ENCODE measurements around the gene TPCN1.

Gene TPCN1

DNA sequence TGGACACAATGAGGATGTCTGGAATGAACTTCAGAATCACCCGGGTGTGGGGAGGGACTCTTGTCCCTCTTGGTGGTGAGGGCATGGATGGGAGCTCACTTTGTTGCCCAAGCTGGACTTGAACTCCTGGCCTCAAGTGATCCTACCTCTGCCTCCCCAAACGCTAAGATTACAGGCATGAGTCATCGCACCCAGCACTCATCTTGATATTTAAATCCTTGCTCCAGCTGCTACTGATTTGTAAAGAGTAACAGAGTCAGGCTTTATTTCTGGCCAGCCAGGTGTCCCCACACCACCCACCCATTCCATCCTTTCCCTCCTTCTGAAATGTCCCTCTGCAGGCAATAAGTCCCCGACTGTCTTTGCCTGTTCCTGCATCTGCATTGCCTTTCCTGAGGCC, 40.9 kb upstream of the TPCN1 start:
- no peak for DNase-seq (ENCODE audit: low read depth)
- H3K4me3 ChIP-seq (replicated peaks; ENCODE audit: low read depth, low read length), result no peak overlapping the region
- TF ChIP-seq, protein P1, sequence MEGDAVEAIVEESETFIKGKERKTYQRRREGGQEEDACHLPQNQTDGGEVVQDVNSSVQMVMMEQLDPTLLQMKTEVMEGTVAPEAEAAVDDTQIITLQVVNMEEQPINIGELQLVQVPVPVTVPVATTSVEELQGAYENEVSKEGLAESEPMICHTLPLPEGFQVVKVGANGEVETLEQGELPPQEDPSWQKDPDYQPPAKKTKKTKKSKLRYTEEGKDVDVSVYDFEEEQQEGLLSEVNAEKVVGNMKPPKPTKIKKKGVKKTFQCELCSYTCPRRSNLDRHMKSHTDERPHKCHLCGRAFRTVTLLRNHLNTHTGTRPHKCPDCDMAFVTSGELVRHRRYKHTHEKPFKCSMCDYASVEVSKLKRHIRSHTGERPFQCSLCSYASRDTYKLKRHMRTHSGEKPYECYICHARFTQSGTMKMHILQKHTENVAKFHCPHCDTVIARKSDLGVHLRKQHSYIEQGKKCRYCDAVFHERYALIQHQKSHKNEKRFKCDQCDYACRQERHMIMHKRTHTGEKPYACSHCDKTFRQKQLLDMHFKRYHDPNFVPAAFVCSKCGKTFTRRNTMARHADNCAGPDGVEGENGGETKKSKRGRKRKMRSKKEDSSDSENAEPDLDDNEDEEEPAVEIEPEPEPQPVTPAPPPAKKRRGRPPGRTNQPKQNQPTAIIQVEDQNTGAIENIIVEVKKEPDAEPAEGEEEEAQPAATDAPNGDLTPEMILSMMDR (IDR thresholded peaks at IDR 0.05; ENCODE audit: low read length, missing control alignments), result no peak

DNA sequence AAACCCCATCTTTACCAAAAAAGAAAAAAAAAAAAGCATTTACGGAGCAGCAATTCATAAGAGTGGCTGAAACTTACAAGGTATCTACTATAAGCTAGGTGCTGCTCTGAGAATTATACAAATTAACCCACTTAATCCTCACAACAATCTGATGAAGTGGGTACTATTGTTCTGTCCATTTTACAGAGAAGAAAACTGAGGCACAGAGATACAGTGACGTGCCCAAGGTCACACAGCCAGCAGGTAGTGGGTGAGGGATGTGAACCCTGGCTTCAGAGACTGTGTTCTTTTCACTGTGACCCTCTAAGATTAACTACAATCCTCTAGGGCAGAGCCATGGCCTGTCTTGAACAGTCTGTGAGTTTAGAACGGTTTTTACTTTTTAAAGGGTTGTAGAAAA, 39.3 kb upstream of the TPCN1 start:
- TF ChIP-seq, protein P1 (IDR thresholded peaks at IDR 0.05; ENCODE audit: low read length, missing control alignments), result no peak
- no peak for DNase-seq (ENCODE audit: low read depth)
- no peak overlapping the region for H3K4me3 ChIP-seq (replicated peaks; ENCODE audit: low read depth, low read length)

DNA sequence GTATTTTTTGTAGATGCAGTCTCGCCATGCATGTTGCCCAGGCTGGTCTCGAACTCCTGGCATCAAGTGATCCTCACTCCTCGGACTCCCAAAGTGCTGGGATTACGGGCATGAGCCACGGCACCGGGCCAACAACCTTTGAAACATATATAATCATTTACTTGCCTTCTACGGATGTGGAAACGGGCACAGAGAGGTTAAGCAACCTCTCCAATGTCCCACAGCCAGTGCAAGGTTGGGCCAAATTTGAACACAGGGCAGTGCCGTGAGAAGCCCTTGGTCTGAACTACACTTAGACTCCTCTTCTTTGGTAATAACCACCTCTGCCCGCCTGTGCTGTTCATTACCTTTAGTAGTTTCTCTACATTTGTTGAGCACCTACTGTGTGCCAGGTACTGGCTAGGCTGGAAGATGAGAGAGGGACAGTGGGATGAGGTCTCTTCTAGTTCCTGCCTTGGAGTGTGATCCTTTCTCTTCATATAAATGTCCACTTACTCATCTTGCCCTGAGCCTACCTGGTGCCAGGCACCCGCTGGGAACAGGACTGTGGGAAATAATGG, 38.2 kb upstream of the TPCN1 start:
- TF ChIP-seq, protein P1 (IDR thresholded peaks at IDR 0.05; ENCODE audit: low read length, missing control alignments), result no peak
- H3K4me3 ChIP-seq (replicated peaks; ENCODE audit: low read depth, low read length), result no peak overlapping the region
- DNase-seq (ENCODE audit: low read depth), result no peak

DNA sequence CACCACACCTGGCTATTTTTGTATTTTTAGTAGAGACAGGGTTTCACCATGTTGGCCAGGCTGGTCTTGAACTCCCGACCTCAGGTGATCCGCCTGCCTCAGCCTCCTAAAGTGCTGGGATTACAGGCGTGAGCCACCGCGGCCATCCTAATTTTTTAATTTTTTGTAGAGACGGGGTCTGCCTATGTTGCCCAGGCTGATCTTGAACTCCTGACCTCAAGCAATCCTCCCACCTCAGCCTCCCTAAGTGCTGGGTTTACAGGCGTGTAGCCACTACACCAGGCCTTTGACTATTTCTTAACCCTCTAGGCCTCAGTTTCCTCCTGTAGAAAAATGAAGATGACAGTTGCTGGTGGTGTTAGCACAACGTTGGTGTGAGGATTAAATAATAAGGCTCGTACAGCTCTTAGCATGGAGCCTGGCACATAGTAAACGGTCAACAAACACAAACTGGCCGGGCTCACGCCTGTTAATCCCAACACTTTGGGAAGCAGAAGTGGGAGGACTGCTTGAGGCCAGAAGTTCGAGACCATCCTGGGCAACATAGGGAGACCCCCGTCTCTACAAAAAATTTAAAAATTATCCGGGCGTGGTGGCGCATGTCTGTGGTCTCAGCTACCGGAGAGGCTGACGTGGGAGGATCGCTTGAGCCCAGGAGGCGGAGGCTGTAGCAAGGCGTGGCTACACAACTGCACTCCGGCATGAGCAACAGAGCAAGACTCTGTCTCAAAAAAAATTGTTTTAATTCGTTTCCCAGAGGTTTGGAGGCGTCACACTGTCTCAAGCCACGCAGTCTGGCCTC, 37.0 kb upstream of the TPCN1 start:
- TF ChIP-seq, protein P1 (IDR thresholded peaks at IDR 0.05; ENCODE audit: low read length, missing control alignments), result no peak
- DNase-seq (ENCODE audit: low read depth), result no peak
- H3K4me3 ChIP-seq (replicated peaks; ENCODE audit: low read depth, low read length), result peak overlapping the region; percentile 82

DNA sequence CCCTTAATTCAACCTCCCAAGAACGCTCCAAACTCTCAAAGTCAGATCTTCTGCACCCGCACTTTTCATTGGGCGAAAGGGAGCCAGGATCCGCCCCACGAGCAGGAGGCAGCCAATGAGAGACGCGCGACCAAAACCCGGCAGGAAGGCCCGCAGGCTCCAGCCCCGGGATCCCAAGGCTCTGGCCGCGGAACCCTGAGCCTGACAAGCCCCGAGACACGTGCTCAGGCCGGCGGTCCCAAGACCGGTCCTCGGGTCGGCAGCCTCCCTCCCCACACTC, 36.4 kb upstream of the TPCN1 start:
- TF ChIP-seq, protein P1 (IDR thresholded peaks at IDR 0.05; ENCODE audit: low read length, missing control alignments), result no peak
- DNase-seq (ENCODE audit: low read depth), result peak; percentile 91
- H3K4me3 ChIP-seq (replicated peaks; ENCODE audit: low read depth, low read length), result peak overlapping the region; percentile 82

DNA sequence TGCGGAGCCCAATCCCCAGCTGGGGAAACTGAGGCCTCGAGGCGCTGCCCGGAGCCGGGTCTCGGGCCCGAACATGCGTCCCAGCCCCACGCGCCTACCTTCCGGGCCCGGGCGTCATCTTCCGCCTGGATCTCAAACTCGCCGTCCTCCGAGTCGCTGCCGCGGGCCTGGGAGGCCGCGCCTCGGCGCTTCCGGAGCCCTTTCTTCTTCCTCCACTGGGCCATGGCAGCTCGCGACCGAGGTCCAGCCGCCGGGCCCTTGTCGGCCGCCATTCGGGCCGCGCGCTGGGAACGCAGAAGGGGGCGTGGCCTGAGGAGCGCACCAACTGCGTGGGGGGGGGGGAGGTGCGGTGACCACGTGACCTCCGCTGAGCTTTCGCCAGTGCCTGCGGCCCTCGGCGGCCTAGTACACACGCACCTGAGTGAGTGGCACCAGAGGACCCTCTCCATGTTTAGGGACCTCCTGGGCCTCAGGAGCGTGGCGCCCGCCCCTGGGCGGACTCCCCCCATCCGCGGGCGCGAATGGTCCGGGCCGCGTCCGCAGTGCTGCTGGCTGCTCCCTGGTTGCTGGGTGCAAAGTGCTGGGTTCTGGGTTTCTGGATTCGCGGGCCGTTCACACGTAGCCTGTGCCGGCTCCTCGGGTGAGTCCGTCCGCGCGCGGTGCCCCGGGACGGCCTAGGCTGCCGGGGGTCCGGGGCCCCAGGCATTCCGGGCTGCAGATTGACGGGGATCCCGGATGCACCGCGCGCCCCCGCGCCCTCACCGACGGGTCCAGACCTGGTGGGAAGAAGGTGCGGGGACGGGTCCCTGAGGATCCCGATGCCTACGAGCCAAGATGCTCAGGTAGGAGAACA, 35.9 kb upstream of the TPCN1 start, which contains the start of the genes DDX54 and RITA1:
Gene DDX54 (minus strand): TSS at position 299 of the 853 bp plus-strand sequence. CDS start 27 bp downstream, at position 272.
Gene RITA1 (plus strand): TSS at position 542 of the 853 bp plus-strand sequence. CDS start 1,026 bp downstream, outside the sequence.
- H3K4me3 ChIP-seq (replicated peaks; ENCODE audit: low read depth, low read length), result peak within 1 kb of the TSS; percentile 82
- peak; percentile 76 for DNase-seq (ENCODE audit: low read depth)
- TF ChIP-seq, protein P1 (IDR thresholded peaks at IDR 0.05; ENCODE audit: low read length, missing control alignments), result no peak
